ENCODE results near the gene STRN4.

GRCh38 chr19:46689358-46689757, 56.9 kb downstream of the STRN4 start:
- no peak for TF ChIP-seq PPARA (CRISPR knock-in tag; IDR thresholded peaks at IDR 0.05; ENCODE audit: borderline replicate concordance)
- no peak for TF ChIP-seq RARB (CRISPR knock-in tag; IDR thresholded peaks at IDR 0.05)
- no peak for TF ChIP-seq ZNF70 (CRISPR knock-in tag; IDR thresholded peaks at IDR 0.05)
- no peak for TF ChIP-seq TCF4 (CRISPR knock-in tag; IDR thresholded peaks at IDR 0.05; ENCODE audit: borderline replicate concordance)
- no peak for TF ChIP-seq CSDC2 (CRISPR knock-in tag; IDR thresholded peaks at IDR 0.05)
- TF ChIP-seq ZFP30 (CRISPR knock-in tag; IDR thresholded peaks at IDR 0.05) = no peak
- TF ChIP-seq OSR1 (CRISPR knock-in tag; IDR thresholded peaks at IDR 0.05) = no peak
- no peak for TF ChIP-seq SNAI2 (CRISPR knock-in tag; IDR thresholded peaks at IDR 0.05)

Data from SK-N-SH treated with all-trans-retinoic acid at 6 μM for 48 hours (cell line).